Lung microvascular endothelial cell (primary cell): ENCODE results near the gene GPR34. TPM values are rescaled to one million over a fixed set of nuclear protein-coding genes. Genes with fewer than 3 reads are reported as not detected.
"Not testable (repeated sequence)": the region's sequence is repeated elsewhere in the genome, so short reads cannot be mapped to it uniquely, and the experiment has no call there.

Experiments used
- DNase-seq, 2 donors: peaks; one replicate each; pipeline versions ENCODE4 v3.0.0 to v3.0.0-alpha.2; 2010; ENCODE audit warnings: low read depth in 2 of 2
- total RNA-seq: library from RNA; depleted of rRNA; stranded (reverse); fragments of >200 nt; gene quantifications from 2 replicates; pipeline ENCODE4 v1.2.1, GENCODE V29; 2014

The GPR34 gene, protein sequence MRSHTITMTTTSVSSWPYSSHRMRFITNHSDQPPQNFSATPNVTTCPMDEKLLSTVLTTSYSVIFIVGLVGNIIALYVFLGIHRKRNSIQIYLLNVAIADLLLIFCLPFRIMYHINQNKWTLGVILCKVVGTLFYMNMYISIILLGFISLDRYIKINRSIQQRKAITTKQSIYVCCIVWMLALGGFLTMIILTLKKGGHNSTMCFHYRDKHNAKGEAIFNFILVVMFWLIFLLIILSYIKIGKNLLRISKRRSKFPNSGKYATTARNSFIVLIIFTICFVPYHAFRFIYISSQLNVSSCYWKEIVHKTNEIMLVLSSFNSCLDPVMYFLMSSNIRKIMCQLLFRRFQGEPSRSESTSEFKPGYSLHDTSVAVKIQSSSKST
- not detected in 2 replicates for total RNA-seq

DNA sequence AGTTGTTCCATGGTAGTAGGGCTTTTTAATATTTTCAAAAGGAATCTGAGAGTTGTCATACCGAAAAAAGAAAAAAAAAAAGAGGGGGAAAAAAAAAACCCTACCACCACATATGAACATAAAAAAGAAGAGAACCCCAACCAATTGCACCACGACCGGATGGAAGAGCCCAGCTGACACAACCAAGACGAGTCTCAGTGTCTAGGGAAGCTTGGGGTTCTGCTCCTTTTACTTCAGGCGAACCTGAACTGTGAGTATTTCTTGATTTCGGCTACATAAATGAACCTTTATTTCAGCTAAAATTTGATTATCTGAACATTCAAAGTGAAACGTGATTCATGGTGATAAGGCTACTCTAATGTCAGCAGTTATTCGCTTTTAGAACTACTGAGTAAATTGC lies at the start of gene GPR34:
Gene GPR34, plus strand, starts transcription at position 139 of the 400 bp plus-strand sequence. CDS start 6,661 bp downstream, outside the sequence.
- DNase-seq: no peak

DNA sequence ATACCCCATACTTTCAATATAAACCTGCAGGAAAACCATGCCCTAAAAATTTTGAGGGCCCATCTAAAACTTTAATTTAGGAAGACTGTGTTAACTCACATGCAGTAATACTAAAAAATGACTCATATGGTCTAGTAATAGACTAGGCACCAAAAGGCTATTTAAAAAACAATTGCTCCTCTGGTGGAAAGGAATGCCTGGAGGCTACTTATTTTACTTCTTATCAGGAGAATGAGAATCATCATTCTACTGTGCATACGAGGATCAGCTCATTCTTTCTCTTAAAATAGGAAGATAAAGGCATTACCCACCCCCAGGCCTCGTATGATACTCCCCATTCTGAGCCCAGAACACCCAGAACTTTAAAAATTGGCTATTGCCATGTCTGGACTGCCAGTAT lies 42.6 kb upstream of the GPR34 start:
- DNase-seq: not testable (repeated sequence)

DNA sequence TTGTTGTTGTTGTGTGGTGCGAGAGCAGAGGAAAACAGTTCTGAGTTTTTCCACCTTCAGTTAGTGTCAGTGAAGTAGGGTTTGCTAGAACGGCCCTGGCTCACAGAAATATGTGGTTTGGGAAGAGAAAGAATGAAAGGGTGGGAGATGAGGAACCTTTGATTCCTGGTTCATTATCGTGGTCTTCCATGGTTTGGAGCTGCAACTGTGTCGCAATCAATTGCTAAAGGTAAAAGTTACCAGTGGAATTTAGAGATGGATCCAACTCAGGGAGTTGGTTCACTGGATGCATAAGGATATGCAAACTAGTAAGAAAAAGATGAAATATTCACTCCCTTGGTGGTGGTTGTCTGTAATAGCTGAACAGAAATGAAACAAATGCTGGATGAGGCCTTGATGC lies 35.6 kb upstream of the GPR34 start:
- no peak for DNase-seq

DNA sequence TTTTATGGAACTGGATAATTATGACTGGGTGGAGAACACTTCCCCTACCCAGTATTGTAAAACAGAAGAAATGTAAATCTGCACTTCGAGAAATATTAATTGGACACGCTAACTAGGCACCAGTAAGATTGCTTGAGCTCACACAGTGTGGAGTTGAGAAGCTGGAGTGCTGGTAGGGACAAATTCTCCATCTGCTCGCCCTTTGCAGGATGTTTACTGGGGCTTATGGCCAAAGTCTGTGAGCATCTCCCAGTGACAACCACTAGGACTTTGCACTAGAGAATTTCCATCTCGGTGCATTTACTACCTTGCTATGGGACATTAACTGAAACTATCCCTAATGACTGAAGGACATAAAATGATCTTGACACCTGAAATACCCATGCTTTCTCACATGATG lies 33.7 kb upstream of the GPR34 start:
- peak in 1 of 2 donors; percentile 2 for DNase-seq

DNA sequence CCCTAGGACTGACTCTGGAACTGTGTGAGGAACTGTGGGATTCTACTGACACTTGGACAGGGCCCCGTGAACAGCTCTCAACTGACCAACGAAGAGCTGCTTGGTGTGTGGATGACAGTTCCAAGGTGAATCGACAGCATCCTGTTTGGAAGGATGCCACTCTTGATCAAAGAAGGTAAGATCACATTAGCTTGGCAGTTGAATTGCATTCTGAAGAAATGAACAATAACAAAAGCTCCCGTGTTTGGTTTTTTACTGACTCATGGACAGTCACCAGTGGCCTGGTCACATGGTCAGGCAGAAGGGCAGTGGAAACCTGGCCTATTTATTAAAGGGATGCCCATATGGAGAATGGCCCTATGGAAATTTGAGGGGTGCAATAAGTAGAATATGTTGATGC lies 33.1 kb upstream of the GPR34 start:
- DNase-seq: peak; percentile 15 to 25

DNA sequence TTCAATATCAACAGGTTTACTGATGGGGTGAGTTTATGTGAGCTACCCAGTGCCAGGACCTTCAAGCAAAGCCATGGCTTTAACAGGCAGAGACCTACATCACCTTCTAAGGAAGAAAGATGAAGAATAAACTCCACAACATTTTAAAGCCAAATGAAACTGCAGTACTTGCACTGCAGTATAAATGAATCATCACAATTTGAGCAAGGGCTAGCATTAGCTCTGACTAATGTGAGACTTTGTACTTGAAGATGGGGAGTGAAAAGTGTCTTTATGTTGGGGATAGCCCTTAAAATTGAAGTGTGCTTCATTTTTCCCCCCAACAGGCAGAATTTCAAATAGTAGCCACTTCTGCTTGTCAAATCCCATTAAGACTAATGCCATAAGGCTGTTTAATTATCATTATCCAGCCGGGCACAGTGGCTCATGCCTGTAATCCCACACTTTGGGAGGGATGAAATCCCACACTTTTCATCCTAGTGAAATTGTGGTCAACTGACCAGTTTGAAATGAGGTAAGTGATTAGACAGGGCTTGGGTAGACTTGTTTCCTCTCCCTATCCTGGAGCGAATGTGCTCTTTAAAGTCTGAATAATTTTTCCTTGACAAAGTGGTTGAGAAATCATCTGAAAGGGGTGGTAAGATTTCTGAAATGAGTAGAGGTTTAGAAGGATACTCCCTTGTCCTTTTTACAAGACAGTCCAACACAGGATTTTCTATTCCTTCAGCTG lies 27.2 kb upstream of the GPR34 start:
- DNase-seq: no peak

DNA sequence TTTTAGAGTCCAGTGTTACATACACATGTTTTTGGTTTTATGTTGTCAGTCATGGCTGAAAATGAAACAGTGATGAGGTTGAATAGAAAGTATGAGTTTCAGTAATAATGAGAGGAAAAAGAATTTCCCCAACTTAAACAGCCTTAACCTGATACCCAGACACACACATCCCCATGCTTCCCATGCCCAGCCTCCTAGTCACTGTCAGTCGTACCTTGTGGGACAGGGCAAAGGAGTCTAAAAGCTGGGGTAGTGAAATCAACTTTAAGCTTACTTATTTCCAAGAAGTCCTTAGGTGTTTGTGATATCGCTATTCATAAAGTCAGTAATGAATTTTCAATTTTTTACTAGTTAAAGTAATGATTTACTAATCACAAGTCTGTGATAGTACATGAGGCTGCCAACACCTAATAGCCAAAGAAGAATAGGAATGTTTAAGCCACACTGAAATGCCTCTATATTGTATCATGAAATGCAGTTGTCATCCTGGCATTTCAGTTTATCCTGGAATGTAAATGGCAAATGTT lies 24.3 kb upstream of the GPR34 start:
- DNase-seq: peak in 1 of 2 donors; percentile 16

DNA sequence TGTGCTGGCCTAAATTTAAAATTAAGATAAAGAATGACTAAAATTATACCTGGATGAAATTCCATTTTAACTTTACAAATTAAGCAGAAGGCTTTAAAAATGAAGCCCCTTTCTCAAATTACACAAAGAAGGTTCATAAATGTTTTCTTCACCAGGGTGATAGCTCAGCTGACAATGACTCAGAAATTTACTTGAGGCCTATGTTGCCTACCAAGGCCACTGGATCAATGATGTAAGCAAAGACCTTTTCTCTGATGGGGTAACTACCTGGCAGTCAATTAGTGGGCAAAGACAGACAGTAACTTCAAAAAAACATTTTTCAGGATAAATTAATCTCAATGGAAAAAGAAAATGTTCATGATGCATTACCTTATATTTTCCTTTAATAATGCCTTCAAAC lies 23.9 kb upstream of the GPR34 start:
- peak in 1 of 2 donors; percentile 35 for DNase-seq

DNA sequence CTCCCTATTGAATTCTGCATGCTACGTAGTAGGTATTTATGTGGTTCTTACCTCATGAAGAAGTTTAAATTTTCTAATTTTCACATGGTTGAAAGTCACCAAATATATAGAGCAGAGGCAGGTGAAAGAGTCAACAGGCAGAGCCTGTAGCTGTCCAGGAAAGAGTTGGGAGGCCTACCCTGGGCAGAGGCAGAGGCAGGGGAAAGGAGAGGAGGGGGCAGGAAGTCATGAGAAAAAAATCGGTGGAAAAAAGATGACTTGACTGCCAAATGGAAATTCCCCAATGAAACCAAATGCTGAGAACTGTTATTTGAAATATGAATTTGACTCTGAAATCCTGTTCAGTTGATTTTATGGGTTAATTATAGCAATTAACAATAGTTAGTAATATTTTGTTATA lies 23.1 kb upstream of the GPR34 start:
- peak; percentile 45 to 90 for DNase-seq

DNA sequence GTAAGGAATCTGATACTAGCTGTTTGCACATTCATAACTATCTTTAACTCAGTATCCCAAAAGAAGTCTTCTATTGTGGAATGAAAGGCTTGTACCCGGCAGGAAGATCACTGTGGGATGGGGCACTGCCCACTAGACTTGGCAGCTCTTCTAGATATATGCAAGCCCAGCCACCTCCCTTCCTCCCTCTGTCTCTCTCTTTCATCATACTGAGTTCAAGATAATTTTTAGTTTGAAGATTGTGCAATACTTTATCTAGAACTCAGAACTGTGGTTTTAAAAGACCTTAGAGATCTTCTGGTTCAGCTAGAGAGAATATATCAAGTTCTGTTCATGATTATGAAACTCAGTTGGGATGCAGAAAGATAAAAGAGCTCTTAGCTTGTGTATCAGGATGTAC lies 22.5 kb upstream of the GPR34 start:
- peak in 1 of 2 donors; percentile 43 for DNase-seq

DNA sequence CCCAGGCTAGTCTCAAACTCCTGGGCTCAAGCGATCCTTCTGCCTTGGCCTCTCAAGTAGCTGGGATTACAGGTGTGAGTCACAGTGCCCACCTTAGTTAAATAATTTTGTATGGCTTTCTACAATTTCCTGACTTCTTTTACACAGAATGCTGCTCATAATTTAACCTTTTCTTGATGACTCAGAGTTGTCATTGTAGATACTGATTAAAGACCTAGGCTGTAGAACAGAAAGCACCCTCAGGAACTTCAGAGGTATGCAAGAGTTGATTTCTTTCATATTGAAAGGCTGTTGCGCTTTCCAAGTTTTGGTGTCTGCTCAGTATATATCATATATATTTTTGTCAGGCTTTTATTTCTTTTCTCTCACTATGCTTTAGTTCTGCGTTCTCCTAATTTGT lies 21.1 kb upstream of the GPR34 start:
- DNase-seq: no peak

DNA sequence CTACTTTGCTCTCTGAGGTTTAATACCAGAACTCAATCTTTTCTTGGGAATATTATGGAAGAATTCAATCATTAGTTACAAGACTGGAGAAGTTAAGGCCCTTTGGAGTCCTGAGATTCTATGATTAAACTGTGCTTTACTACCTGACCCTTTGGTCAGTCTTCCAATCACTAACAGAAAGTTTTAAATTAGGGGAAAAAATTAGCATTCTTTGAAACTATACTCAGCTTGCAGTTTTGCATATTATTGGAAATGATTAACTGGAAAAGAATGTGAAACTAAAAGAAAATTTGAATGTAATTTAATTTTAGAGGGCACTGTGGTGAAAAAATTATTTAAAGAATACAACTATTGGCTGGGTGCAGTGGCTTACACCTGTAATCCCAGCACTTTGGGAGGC lies 18.7 kb upstream of the GPR34 start:
- DNase-seq: no peak

DNA sequence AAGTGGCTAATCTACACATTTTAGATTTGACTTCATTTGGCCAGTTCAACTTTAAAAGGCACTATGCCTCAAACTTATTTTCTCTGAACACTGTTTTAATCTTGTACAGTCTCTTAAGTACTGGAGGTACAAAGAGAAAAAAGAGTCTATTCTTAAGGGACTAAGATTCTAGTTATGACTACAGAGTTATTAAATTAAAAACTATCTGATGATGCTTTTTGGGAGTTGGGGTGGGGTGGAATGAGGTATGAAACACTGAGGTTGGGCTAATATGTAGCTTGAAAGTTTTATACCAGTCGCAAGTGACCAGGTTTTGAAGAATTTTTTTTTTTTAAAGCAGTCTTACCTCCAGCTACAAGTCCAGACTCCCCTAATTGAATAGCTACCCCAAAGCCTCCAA lies 17.7 kb upstream of the GPR34 start:
- DNase-seq: no peak

DNA sequence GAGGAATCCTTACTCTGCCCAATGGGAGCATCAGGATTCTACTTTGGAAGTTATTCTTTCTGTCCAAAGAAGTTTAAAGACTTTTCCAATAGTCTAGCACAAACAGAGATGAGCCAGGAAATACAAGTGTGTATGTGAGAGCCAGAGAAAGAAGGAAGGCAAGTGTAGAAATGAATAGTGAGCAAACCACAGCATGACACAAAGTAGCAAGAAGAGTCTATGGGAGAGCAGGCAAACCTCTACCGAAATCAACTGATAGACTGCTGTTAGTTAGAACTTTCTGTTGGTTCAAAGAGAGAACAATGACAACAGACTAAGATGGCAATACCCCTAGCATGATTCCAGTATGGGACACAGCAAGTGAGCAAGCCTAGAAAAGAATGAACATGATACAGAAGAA lies 16.1 kb upstream of the GPR34 start:
- no peak for DNase-seq

DNA sequence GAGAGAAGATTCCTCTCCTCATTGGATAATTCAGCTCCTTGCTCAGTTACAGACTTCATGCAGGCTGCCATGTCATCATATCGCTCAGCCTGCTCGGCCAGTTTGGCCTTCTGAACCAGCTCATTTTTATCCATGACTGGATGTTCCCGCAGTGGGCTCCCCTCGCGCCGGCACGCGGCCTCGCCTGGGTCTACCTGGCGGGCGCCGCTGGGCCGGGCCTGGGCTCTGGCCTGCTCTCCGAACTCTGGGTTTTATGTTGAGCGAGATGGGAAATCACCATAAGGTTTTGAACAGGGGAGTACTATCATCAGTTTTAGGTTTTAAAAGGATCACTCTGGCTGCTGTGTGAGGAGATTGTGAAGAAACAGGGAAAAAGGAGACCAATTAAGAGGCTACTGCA lies 12.4 kb upstream of the GPR34 start:
- not testable (repeated sequence) for DNase-seq

DNA sequence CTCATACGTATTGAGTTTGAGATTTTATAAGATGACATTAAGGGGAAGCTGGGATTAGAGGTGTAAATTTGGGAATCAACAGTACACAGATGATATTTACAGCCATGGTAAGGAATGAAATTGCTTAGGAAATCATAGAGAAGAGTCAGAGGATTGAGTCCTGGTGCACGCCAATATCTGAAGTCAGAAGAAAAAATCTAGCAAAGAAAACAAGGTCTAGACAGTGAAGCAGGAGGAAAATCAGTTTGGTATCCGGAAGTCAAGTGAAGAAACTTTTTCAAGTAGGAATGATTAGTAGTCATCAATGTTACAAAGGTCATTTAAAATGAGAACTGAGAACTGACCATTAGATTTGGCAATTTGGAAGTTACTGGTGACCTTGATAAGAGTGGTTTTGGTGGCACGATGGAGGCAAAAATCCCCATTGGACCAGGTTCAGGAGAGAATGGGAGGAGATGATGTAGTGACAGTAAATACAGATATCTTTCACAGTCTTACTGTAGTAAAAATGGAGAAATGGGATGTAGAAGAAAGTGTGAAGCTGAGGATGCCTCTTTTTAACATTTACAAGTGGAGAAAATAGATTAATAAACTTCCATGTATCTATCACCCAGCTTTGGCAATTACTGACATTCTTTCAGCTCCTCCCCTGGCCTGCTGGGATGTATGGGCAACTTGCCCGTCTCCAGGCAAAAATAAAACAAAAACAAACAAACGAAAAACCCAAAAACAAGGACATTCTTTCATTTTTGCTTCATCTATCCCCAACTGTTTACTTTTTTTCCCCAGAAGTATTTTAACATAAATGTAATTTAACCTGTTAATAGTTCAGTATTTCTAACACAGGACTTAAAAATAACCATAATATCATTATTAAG lies 11.4 kb upstream of the GPR34 start:
- peak in 1 of 2 donors; percentile 42 for DNase-seq

DNA sequence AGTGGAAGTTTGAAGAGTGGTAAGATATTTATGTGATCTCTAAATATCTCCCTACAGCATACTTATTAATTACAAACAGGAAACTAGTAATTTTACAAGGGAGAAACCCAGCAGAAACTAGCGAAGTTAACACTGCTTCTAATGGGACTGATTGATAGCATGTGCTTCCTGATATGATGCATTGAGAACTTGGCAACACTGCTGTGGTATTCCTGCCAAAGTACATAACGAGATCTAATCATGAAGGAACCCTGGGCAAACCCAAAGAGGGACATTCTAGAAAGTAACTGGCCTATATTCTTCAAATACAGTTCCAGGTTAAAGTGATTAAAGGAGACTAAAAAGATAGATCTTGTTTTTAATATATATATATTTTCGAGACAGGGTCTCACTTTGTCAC lies 4.6 kb upstream of the GPR34 start:
- DNase-seq: peak; percentile 65 to 77

DNA sequence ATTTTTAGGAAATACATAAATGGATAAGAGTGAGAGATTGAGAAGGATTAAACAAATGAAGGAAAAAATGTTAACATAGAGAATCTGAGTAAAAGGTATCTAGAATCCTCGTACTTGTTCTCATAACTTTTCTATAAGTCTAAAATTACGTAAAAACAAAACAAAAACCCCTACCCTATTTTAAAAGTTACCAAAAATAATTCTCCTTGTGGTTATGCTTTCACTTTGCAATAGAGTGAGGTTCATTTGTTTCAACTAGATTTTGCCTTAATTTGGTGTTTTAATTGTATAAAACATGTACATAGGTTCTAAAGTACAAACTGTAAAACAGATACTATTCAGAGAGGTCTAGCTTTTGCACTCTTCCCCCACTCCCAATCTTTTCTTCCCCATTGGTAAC lies 3.8 kb upstream of the GPR34 start:
- no peak for DNase-seq

DNA sequence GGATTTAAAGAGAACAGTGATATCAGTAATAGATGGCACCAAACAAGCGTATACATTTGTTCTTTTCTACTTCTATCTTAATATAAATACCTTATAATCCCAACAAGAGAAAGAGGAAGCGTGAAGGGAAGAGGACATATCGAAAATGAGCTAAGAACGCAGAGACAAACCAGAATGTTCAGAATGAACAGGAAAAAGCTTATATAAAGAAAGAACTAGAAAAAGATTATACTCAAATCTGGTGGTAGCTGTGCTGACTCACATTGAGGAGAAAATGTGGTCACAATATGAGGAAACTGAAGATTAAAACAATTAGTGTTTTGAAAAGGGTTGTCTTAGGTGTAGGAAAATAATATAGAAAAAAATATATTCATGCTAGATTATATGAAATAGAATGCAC lies 2.0 kb upstream of the GPR34 start:
- DNase-seq: no peak

DNA sequence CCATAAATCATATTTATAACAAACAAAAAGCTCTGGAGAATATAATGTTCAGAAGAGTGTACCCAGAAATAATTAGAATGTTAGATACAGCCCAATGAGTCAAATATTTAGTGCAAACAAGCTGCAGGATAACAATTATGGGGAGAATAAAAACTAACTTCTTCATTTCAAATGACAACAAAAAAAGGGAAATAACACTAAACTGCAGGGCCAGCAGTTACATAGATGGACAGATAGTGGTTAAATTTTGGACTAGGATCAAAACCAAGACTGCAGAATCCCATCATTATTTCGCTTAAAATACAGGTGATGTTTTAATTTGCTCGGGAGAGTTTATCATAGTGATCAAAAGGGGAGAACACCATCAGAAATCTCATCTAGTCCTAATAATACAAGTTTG lies 617 bp upstream of the GPR34 start:
- DNase-seq: no peak

DNA sequence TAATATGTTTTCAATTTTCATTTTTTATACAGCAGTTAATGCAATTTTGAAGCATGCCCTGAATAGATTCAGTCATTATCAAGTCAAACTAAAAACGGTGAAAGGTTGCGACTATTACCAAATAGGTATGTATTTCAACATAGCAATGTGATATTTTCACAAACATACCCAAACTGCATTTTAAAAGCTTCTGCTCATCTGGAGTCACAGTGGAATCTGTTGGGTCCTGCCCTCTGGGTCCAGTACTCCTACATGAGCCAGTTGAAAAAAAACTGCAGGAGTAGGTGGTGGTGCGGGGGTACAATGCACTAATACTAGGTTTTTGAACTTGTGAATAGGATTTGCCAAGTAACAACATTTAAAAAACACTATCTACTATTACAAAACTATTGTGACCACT lies 938 bp downstream of the GPR34 start:
- no peak for DNase-seq
